ENCODE results near the gene CCL11. TPM values are rescaled to one million over a fixed set of nuclear protein-coding genes. Genes with fewer than 3 reads are reported as not detected.

Gene CCL11
- total RNA-seq, 1 experiment from 2014 or later = not detected

DNA sequence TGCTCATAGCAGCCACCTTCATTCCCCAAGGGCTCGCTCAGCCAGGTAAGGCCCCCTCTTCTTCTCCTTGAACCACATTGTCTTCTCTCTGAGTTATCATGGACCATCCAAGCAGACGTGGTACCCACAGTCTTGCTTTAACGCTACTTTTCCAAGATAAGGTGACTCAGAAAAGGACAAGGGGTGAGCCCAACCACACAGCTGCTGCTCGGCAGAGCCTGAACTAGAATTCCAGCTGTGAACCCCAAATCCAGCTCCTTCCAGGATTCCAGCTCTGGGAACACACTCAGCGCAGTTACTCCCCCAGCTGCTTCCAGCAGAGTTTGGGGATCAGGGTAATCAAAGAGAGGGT is 30.2 kb upstream of the CCL11 start:
- no peak for DNase-seq (ENCODE audit: low spot score)
- in situ Hi-C loops (cut with HindIII; ENCODE audit: low sequenced_read_pairs) = no loop called here

DNA sequence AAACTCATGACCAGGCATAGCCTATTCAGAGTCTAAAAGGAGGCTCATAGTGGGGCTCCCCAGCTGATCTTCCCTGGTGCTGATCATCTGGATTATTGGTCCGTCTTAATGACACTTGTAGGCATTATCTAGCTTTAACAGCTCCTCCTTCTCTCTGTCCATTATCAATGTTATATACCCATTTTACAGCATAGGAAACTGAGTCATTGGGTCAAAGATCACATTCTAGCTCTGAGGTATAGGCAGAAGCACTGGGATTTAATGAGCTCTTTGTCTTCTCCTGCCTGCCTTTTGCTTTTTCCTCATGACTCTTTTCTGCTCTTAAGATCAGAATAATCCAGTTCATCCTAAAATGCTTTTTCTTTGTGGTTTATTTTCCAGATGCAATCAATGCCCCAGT is 29.7 kb upstream of the CCL11 start:
- in situ Hi-C loops (cut with HindIII; ENCODE audit: low sequenced_read_pairs) = no loop called here

DNA sequence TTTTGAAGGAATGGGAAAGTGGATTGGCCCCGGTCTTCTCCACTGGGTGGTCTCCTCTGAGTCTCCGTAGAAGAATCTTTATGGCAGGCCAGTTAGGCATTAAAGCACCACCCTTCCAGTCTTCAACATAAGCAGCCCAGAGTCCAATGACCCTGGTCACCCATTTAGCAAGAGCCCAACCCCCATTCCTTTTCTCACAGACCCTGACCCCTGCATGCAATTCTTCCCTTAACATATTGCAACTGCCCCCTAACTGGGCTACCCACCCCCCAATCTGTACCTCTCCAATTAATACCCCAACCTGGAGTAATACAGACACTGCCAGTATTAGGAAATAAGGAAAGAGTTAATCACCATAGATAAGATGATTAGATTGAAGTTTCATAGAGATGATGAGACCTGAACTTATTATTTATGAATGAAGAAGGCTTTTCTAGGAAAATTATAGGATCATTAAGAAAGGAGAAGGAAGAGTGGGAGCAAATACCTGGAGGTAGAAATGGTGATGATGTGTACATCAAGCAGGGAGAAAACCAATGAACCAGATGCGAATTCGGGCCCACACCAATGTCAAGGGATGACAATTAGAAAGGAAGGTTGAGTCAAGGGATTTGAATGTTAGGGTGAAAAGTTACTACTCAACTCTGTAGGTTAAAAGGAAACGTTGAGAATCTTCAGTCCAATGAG is 28.1 kb upstream of the CCL11 start:
- in situ Hi-C loops (cut with HindIII; ENCODE audit: low sequenced_read_pairs) = no loop called here
- no peak for DNase-seq (ENCODE audit: low spot score)

More for the DNA sequence above, 29.7 kb upstream of the CCL11 start:
- no peak for DNase-seq (ENCODE audit: low spot score)

DNA sequence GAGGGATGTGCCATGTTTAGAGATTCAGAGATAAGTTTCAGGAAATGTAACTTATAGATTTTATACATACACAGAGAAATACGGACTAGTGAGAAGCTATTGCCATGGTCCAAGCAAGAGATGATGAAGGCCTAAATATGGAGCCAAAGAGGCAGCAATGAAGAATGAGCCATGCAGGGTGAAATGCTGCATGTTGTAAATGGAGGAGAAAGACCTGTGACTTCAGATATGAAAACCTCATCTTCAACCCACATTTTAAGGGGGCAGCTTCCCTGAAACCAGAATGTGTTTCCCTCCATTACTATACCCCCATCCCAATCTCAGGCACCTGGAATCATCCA is 27.6 kb upstream of the CCL11 start:
- in situ Hi-C loops (cut with HindIII; ENCODE audit: low sequenced_read_pairs) = no loop called here
- DNase-seq (ENCODE audit: low spot score) = no peak

GRCh38 chr17:34259146-34259545 is 26.4 kb upstream of the CCL11 start:
- DNase-seq (ENCODE audit: low spot score) = no peak

DNA sequence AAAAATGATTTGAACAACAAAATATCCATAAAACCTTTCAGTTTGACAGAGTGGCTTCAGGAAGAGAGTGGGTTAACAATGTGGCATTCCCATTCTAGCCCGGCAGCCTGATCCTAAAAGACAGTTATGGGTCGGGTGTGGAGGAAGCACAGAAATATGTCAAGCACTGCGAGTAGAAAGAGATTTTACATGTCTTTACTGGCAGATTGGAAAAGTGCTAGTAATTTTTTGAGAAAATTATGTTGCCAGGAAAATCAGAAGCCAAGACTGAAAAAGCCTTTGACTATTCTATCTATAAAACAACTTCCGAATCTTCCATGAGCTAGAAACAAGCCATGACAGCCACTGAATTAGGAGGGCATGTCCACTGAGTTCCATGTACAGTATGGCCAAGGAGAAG is 24.7 kb upstream of the CCL11 start:
- no peak for DNase-seq (ENCODE audit: low spot score)
- in situ Hi-C loops (cut with HindIII; ENCODE audit: low sequenced_read_pairs) = no loop called here

More at GRCh38 chr17:34259146-34259545, 26.4 kb upstream of the CCL11 start:
- in situ Hi-C loops (cut with HindIII; ENCODE audit: low sequenced_read_pairs) = no loop called here

- no peak for DNase-seq (ENCODE audit: low spot score)
- in situ Hi-C loops (cut with HindIII; ENCODE audit: low sequenced_read_pairs) = no loop called here
Observed at GRCh38 chr17:34261568-34262337, 23.8 kb upstream of the CCL11 start.

GRCh38 chr17:34265711-34266110 is 19.8 kb upstream of the CCL11 start:
- no peak for DNase-seq (ENCODE audit: low spot score)
- in situ Hi-C loops (cut with HindIII; ENCODE audit: low sequenced_read_pairs) = no loop called here

DNA sequence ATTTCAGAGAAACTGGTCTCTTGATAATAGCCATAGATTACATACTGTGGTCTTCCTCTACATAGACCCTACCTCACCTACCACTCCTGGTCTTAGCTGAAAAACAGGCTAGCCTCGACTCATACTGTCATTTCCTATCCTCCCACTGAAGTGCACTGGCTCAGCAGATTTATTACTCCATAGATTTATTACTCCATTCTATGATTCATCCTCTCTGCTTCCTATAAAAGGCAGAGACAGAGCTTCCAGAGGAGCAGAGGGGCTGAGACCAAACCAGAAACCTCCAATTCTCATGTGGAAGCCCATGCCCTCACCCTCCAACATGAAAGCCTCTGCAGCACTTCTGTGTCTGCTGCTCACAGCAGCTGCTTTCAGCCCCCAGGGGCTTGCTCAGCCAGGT is 15.6 kb upstream of the CCL11 start, which contains the start of gene CCL7:
TSS of gene CCL7 (plus strand) at position 253 of the 400 bp plus-strand sequence. CDS start at position 323, 70 bp downstream.
- no peak for DNase-seq (ENCODE audit: low spot score)
- in situ Hi-C loops (cut with HindIII; ENCODE audit: low sequenced_read_pairs) = no loop called here

GRCh38 chr17:34275881-34276280 is 9.7 kb upstream of the CCL11 start:
- in situ Hi-C loops (cut with HindIII; ENCODE audit: low sequenced_read_pairs) = no loop called here
- DNase-seq (ENCODE audit: low spot score) = no peak

DNA sequence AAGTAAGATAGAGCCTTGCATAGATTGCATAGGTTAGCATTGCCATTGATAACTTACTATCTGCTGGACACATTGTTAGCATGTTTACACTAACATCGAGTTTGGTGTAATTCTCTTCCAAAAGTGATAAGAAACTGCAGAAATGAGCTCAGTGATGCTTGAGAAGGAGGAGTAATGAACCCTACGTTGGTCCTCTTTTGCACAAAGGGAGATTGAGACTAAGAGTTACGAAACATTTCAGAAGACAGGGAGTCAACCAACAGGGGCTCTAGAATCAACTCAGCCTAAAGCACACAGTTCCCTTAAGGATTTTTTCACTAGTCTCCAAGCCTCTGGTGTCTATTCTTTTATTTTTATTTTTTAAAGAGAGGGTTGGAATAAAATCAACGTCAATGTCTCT is 8.7 kb upstream of the CCL11 start:
- in situ Hi-C loops (cut with HindIII; ENCODE audit: low sequenced_read_pairs) = no loop called here

GRCh38 chr17:34283571-34283970 is 2.0 kb upstream of the CCL11 start:
- no peak for DNase-seq (ENCODE audit: low spot score)
- in situ Hi-C loops (cut with HindIII; ENCODE audit: low sequenced_read_pairs) = no loop called here

More for the DNA sequence above, 8.7 kb upstream of the CCL11 start:
- no peak for DNase-seq (ENCODE audit: low spot score)

DNA sequence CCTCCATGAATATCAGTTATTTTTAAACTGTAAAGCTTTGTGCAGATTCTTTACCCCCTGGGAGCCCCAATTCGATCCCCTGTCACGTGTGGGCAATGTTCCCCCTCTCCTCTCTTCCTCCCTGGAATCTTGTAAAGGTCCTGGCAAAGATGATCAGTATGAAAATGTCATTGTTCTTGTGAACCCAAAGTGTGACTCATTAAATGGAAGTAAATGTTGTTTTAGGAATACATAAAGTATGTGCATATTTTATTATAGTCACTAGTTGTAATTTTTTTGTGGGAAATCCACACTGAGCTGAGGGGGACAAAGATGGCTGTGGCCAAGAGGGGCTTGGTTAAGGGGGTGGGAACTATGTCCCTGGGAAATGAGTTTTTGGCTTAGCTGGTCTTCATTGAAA is 2.3 kb downstream of the CCL11 start:
- in situ Hi-C loops (cut with HindIII; ENCODE audit: low sequenced_read_pairs) = no loop called here
- no peak for DNase-seq (ENCODE audit: low spot score)

GRCh38 chr17:34290586-34290985 is 5.0 kb downstream of the CCL11 start:
- DNase-seq (ENCODE audit: low spot score) = no peak
- in situ Hi-C loops (cut with HindIII; ENCODE audit: low sequenced_read_pairs) = no loop called here

GRCh38 chr17:34291721-34292348 is 6.3 kb downstream of the CCL11 start:
- in situ Hi-C loops (cut with HindIII; ENCODE audit: low sequenced_read_pairs) = no loop called here
- no peak for DNase-seq (ENCODE audit: low spot score)

GRCh38 chr17:34299027-34299426 is 13.5 kb downstream of the CCL11 start:
- DNase-seq (ENCODE audit: low spot score) = no peak
- in situ Hi-C loops (cut with HindIII; ENCODE audit: low sequenced_read_pairs) = no loop called here

DNA sequence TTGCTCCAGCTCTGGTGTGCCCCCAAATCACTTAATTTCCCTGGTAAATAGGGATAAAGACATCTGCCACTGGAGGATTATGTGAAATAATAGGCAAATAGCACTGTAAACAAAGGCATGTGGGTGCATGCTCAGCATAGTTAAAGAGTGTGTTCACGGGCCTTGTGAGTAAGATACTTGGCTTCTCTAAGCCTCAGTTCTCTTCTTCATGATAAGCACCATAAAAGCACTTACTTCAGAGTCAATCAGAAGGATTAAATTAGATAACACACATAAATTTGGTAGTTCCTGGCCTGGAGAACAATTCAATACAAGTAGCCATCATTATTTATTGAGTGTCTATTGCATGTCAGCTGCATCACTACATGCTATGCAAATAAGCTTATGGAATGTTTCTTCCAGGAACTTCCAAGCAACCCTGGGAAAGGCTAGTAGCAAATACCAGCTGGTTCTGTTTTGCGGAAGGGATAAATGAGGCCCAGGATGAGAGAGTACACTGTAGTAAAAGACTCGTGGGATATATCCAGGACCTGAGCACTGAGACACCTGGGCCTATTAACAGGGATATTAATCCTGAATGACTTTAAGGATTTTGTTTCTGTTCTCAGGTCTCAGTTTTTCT is 14.5 kb downstream of the CCL11 start:
- DNase-seq (ENCODE audit: low spot score) = no peak
- in situ Hi-C loops (cut with HindIII; ENCODE audit: low sequenced_read_pairs) = no loop called here

DNA sequence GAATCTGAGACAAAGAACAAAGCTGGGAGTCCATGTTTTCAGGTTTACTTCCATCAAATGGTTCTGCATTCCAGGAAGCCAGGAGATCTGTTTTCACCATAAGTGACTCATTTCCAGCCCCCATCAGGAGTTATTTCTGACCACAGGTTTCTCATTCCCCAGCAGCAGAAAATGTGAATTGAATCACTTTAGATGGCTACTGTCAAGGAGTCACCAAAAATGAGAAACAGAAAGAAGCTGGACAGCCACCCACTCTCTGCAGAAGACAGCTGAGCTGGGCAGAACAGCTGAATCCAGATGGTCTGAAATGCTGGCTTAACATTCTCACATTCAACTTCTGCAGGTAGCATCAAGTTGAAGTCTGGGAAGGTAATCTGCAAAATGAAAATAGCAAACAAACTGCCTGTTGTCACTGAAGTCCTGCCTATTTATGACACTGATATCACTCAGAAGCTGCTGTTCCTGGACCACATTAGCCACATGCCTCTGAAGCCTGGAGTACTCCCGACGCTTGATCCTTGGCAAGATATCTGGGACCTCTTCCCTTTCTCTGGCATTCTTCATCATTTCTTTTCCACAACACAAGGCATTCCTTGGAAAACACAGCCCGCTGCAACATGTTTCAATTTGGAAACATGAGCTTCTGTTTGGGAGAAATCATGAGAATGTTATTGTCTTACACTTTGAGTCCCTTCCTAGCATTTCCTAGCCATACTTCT is 15.3 kb downstream of the CCL11 start:
- DNase-seq (ENCODE audit: low spot score) = no peak

DNA sequence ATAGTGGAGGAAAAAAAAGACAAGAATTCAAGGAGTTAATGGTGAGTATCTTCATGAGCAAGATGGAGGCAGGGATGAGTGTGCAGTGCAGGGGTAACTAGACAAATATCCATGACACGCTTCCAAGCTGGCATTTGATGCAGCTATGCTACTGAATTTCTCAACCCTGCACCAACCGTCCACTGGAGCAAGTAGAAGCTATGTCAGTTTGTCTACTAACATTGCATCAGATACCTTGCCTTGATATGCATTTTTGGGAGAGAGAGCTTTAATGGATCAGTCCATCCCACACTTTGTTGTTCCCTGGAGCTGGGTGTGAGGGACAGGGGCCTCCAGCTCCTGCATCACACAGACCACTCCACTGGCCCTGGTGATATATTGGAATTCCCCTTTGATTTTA is 16.4 kb downstream of the CCL11 start:
- no peak for DNase-seq (ENCODE audit: low spot score)
- in situ Hi-C loops (cut with HindIII; ENCODE audit: low sequenced_read_pairs) = no loop called here

More for the DNA sequence above, 15.3 kb downstream of the CCL11 start:
- in situ Hi-C loops (cut with HindIII; ENCODE audit: low sequenced_read_pairs) = no loop called here
